ENCODE measurements around the gene OTOL1. TPM values are rescaled to one million over a fixed set of nuclear protein-coding genes. Genes with fewer than 3 reads are reported as not detected.

OTOL1 gene
- total RNA-seq, 2 donors from 2014 or later, result not detected

DNA sequence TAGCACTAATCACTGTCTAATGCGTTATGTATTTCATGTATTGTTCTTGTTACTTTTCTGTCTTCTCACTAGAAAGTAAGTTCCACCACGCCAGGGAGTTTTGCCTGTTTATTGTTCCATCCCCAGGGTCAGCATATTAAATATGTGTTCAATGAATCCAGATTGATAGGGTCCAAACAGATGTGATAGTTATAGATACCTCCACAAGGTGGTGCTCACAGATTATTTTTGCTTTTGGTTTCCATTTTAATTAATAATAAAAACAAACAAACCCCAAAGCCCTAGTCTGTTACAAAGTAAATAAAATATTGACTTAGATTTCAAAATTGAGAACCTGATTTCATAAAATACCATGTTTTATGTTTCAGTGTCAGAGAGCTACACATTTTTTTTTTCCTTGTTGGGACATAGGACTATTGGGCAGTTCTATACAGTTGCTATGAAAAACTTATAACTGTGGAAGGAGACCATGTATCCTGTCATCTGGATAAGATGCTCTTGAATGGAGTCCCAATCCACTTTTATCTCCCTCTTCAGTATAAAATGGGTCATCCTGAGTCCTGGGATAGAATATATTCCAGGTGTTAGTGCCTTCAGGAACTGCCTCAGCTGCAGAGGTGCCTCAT, 12.4 kb downstream of the OTOL1 start:
- H3K4me3 ChIP-seq, result no peak overlapping the region
- intact Hi-C loops (cut with DNase I), result no loop called here
- no peaks in the 10 kb centered on the region for H3K27me3 ChIP-seq
- no peaks in the 10 kb centered on the region for H3K4me1 ChIP-seq
- H3K27ac ChIP-seq, result no peak overlapping the region
- H3K9ac ChIP-seq (ENCODE audit: low read depth in 2 of 2, low read length in 2 of 2), result no peak overlapping the region
- no peaks in the 10 kb centered on the region for H3K9me3 ChIP-seq
- no peaks in the 10 kb centered on the region for H3K36me3 ChIP-seq
- TF ChIP-seq, protein P1, sequence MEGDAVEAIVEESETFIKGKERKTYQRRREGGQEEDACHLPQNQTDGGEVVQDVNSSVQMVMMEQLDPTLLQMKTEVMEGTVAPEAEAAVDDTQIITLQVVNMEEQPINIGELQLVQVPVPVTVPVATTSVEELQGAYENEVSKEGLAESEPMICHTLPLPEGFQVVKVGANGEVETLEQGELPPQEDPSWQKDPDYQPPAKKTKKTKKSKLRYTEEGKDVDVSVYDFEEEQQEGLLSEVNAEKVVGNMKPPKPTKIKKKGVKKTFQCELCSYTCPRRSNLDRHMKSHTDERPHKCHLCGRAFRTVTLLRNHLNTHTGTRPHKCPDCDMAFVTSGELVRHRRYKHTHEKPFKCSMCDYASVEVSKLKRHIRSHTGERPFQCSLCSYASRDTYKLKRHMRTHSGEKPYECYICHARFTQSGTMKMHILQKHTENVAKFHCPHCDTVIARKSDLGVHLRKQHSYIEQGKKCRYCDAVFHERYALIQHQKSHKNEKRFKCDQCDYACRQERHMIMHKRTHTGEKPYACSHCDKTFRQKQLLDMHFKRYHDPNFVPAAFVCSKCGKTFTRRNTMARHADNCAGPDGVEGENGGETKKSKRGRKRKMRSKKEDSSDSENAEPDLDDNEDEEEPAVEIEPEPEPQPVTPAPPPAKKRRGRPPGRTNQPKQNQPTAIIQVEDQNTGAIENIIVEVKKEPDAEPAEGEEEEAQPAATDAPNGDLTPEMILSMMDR (IDR thresholded peaks at IDR 0.05), result no peak
- no peak for DNase-seq

DNA sequence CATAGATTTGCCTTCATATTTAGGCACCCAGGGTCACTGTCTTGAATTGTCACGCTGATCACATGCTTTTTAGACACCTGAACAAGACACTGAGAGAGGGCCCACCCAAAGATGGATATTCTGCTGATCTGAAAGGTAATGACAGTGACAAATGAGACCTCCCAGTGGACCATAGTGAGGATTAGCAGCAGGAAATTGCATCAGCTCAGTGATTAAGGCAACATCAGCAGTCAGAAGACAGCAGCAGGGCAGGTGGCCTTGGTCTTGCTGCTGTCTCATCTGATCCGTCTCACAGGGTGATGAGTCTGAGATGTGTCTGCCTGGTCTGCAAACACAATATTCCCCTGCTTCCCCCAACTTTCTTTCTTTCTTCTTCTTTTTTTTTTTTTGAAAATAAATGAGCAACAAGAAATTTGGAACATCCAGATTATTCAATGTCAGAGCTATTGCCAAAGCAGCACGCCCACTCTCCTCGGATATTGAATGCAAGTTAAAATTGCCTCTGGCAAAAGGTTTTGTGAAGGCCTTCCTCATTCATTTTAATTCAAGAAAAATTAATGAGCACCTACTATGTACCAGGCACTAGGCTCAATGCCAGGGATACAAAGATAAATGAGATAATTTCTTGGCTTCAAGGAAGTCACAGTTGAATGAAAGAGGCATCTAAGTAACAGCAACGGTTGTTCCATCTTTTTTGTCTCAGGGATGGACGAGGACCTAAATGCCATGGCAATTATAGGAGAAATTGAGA, 14.1 kb downstream of the OTOL1 start:
- H3K4me1 ChIP-seq, result no peaks in the 10 kb centered on the region
- no peaks in the 10 kb centered on the region for H3K36me3 ChIP-seq
- TF ChIP-seq, protein P1 (IDR thresholded peaks at IDR 0.05), result no peak
- H3K27ac ChIP-seq, result no peak overlapping the region
- intact Hi-C loops (cut with DNase I), result no loop called here
- H3K27me3 ChIP-seq, result no peaks in the 10 kb centered on the region
- no peaks in the 10 kb centered on the region for H3K9me3 ChIP-seq
- H3K9ac ChIP-seq (ENCODE audit: low read depth in 2 of 2, low read length in 2 of 2), result no peak overlapping the region
- no peak for DNase-seq
- no peak overlapping the region for H3K4me3 ChIP-seq

DNA sequence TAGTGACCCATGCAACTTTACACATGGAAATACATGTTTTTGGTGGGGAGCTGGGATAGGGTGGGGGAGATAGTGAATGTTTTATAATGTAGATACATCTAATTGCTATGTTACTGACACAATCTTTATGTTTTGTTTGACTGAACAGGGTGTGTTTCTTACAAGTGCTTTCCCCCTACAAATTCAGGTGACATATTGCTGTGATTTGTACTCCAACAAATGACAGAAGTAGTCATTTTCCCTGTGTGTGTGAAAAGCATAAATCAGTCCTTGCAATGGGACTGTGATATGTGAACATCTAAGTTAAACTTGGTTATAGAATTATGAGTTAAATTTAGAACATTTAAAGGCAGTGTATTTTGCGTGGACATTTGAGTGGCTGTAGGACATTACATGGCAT, 27.3 kb downstream of the OTOL1 start:
- Histone ChIP-seq H3K27me3 (no peaks in the 10 kb centered on the region), H3K4me3 (no peak overlapping the region), H3K4me1 (no peaks in the 10 kb centered on the region), H3K27ac (no peak overlapping the region), H3K9me3 (no peaks in the 10 kb centered on the region), H3K9ac (ENCODE audit: low read depth in 2 of 2, low read length in 2 of 2) (no peak overlapping the region), H3K36me3 (no peaks in the 10 kb centered on the region)
- no peak for DNase-seq
- intact Hi-C loops (cut with DNase I), result no loop called here
- TF ChIP-seq, protein P1 (IDR thresholded peaks at IDR 0.05), result no peak

DNA sequence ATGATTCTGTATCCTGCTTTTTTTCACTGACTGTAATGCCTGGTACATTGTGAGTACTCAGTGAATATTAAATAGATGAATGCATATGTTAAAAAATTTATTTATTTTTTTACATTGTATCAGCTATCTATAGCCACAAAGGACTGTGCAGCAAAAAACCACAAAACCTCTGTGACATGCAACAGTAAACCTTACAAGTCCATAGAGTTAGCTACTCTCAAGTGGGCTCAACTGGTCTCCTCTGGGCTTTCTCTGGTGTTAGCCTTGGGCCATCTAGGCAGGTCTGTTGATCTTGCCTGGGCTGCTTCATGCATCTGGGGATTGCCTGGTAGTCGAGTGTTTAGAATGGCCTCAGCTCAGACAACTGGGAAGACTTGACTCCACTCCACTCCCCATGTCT, 35.3 kb downstream of the OTOL1 start:
- Histone ChIP-seq H3K4me1 (no peaks in the 10 kb centered on the region), H3K27ac (no peak overlapping the region), H3K27me3 (no peaks in the 10 kb centered on the region), H3K9me3 (no peaks in the 10 kb centered on the region), H3K9ac (ENCODE audit: low read depth in 2 of 2, low read length in 2 of 2) (no peak overlapping the region), H3K4me3 (no peak overlapping the region), H3K36me3 (no peaks in the 10 kb centered on the region)
- DNase-seq, result no peak
- intact Hi-C loops (cut with DNase I), result no loop called here
- TF ChIP-seq, protein P1 (IDR thresholded peaks at IDR 0.05), result no peak

DNA sequence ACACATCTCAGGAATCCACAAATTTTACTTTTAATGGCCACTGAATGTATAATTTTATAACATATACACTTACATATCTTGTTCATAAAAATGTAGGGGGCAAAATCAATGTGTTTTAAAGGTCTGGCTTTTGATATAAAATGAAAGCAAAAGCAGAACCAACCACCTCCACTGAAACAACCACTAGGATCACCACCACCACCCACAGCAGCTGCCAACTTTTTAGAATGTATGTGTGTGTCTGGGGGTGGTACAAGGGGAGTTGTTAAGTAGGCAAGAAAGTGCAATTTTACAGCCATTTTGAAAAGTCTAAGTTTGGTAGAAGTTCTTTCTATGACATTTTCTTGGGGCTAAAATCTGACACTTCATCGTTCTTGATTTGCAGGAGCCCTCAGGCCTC, 44.0 kb downstream of the OTOL1 start:
- H3K27ac ChIP-seq, result no peak overlapping the region
- H3K9me3 ChIP-seq, result no peaks in the 10 kb centered on the region
- H3K4me1 ChIP-seq, result no peaks in the 10 kb centered on the region
- H3K27me3 ChIP-seq, result no peaks in the 10 kb centered on the region
- H3K4me3 ChIP-seq, result no peak overlapping the region
- TF ChIP-seq, protein P1 (IDR thresholded peaks at IDR 0.05), result no peak
- no peak for DNase-seq
- H3K36me3 ChIP-seq, result no peaks in the 10 kb centered on the region
- no peak overlapping the region for H3K9ac ChIP-seq (ENCODE audit: low read depth in 2 of 2, low read length in 2 of 2)
- intact Hi-C loops (cut with DNase I), result no loop called here

Data from colonic mucosa (tissue), 4 donors.